K562 (cell line): Measurements from ENCODE around the gene NTM. TPM values are rescaled to one million over a fixed set of nuclear protein-coding genes. Genes with fewer than 3 reads are reported as not detected.

ENCODE experiments used
- CTCFL ChIP-seq: IDR thresholded peaks from 2 replicates; pipeline ENCODE4 v1.6.1; 2011; ENCODE audit warnings: borderline replicate concordance, low read depth, mild to moderate bottlenecking, moderate library complexity, low read length; ENCODE audit not compliant: insufficient read depth, poor library complexity, severe bottlenecking
- FOXJ3 ChIP-seq: sonication (generic); formaldehyde crosslinking; IDR thresholded peaks from 2 replicates; pipeline ENCODE4 v1.4.0; 2020; ENCODE audit warnings: mild to moderate bottlenecking, missing genetic modification reagents
- MAFG ChIP-seq: fragments of 450-650 bp; conservative IDR thresholded peaks from 2 replicates; pipeline ENCODE4 v1.6.1; 2016; ENCODE audit warnings: missing genetic modification characterization, missing compliant biosample characterization
- REST ChIP-seq, 2 experiments: fragments of 450-650 bp; formaldehyde crosslinking in 1 of 2; IDR thresholded peaks; 2 replicates each; pipeline versions ENCODE4 v1.4.0 to v1.6.1; 2014 to 2020; ENCODE audit warnings: mild to moderate bottlenecking in 2 of 2, borderline replicate concordance in 1 of 2, low read depth in 1 of 2
- SMC3 ChIP-seq: conservative IDR thresholded peaks from 2 replicates; pipeline ENCODE4 v1.6.1; 2011; ENCODE audit warnings: low read depth, low read length, improper control_type of control experiment; ENCODE audit not compliant: insufficient read depth
- TSHZ1 ChIP-seq: fragments of 250-450 bp; sonication (Bioruptor Pico); IDR thresholded peaks from 2 replicates; pipeline ENCODE4 v1.4.0; 2020; ENCODE audit warnings: mild to moderate bottlenecking, moderate library complexity
- polyA plus RNA-seq, 8 experiments: library from polyadenylated mRNA; depleted of rRNA in 4 of 8; stranded (reverse) in 5 of 8; unstranded in 3 of 8; fragments of >200 nt; fragmentation: Nextera tagmentation in 2 of 8; fragmentation: Illumina TruSeq in 1 of 8; extraction: Ambion mirVana in 2 of 8; extraction: Trizol in 1 of 8; gene quantifications; 2 replicates each; pipeline versions ENCODE4 v1.2.1 to v1.2.3, GENCODE V29; 2011 to 2014; ENCODE audit warnings: inconsistent platforms in 1 of 8, missing spikeins in 1 of 8
- total RNA-seq, 7 experiments: library from RNA; depleted of rRNA in 6 of 7; stranded (reverse); fragments of >200 nt in 6 of 7; fragmentation: Illumina TruSeq in 2 of 7; extraction: Trizol in 2 of 7; gene quantifications; 2 replicates each; pipeline versions ENCODE4 v1.2.1 to v1.2.3, GENCODE V29; 2011 to 2021; ENCODE audit warnings: low replicate concordance in 1 of 7

The NTM gene
- total and polyA plus RNA-seq, 9 of the 15 experiments (the other 6 are each of a cell fraction or from before 2014, with no cell fraction given) = not detected

GRCh38 chr11:131408025-131408640 lies 37.7 kb downstream of the NTM start (continued):
- TF ChIP-seq SMC3 (0 out of 2 replicates have a peak, but pooled peaks have one; percentile 15), CTCFL (no peak), REST (IDR thresholded peaks at IDR 0.05; ENCODE audit: borderline replicate concordance) (peak; percentile 14; the same call in 1 of the 2 replicates), REST (CRISPR knock-in tag; IDR thresholded peaks at IDR 0.05; ENCODE audit: low read depth) (no peak), TSHZ1 (CRISPR knock-in tag) (no peak), MAFG (tag) (peak; percentile 43; the same call in 1 of the 2 replicates), FOXJ3 (no peak)
